ENCODE data around the gene CYTH1. TPM values are rescaled to one million over a fixed set of nuclear protein-coding genes. Genes with fewer than 3 reads are reported as not detected.

The CYTH1 gene
- total and polyA plus RNA-seq, 10 of the 15 experiments (the other 5 are each of a cell fraction or from before 2014, with no cell fraction given): 6.6 to 188 (median 145) TPM

DNA sequence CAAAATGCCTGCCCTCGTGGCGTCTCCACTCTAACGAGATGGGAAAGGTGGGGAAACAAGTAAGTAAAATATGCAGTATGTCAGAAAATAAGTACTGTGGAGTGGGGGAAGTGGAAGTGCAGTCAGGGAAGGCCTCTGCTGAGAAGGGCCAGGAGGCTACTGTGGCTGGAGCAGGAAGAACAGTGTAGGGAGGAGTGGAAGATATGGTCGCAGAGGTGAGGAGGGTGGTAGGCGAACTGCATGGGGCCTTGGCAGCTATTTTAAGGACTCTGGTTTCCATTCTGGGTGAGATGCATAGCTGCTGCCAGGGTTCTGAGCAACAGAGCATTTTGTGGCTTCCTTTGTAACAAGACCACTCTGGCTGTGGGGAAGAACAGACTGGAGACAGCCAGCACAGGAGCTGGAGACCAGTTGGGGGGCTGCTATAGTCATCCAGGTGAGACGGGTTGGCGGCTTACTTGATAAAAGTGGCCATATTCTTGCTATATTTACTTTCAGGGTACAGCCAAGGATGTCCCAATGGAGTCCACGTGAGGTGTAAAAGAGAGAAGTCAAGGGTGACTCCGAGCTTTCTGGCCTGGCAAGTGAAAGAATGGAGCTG, 42.6 kb downstream of the CYTH1 start (continued):
- TF ChIP-seq ASH2L (IDR thresholded peaks at IDR 0.05; ENCODE audit: borderline replicate concordance, low read depth) (no peak), SMAD5 (IDR thresholded peaks at IDR 0.05; ENCODE audit: low read depth) (no peak), LARP7 (IDR thresholded peaks at IDR 0.05) (no peak), SUPT20H (IDR thresholded peaks at IDR 0.05; ENCODE audit: borderline replicate concordance, control insufficient read depth, low read depth, low read length) (no peak), NFXL1 (IDR thresholded peaks at IDR 0.05; ENCODE audit: borderline replicate concordance) (no peak), SREBF1 (IDR thresholded peaks at IDR 0.05; ENCODE audit: low read length) (no peak), FOXK2 (IDR thresholded peaks at IDR 0.05) (no peak), RELA (IDR thresholded peaks at IDR 0.05; ENCODE audit: borderline replicate concordance, partially characterized antibody) (no peak), GABPA (IDR thresholded peaks at IDR 0.05; ENCODE audit: low read depth) (no peak), CHD2 (IDR thresholded peaks at IDR 0.05; ENCODE audit: borderline replicate concordance, low read depth, low read length) (no peak), BHLHE40 (IDR thresholded peaks at IDR 0.05; ENCODE audit: borderline replicate concordance in 1 of 2, low read depth in 2 of 2, low read length in 1 of 2) (peak in 1 of 2 experiments; percentile 28; a peak in 1 of 4 replicates), ZNF384 (IDR thresholded peaks at IDR 0.05; ENCODE audit: borderline replicate concordance, low read depth, low read length) (no peak), MEF2A (IDR thresholded peaks at IDR 0.05; ENCODE audit: insufficient read depth, low read depth, low read length) (peak; percentile 92), FOXM1 (IDR thresholded peaks at IDR 0.05; ENCODE audit: low read depth, low read length) (no peak; the same call in 1 of the 2 replicates), RAD51 (IDR thresholded peaks at IDR 0.05) (no peak), SMC3 (IDR thresholded peaks at IDR 0.05; ENCODE audit: borderline replicate concordance, low read length) (no peak), SMARCA5 (IDR thresholded peaks at IDR 0.05) (no peak), NFIC (IDR thresholded peaks at IDR 0.05; ENCODE audit: low read depth, low read length) (peak; percentile 64; the same call in 1 of the 2 replicates), ZNF217 (IDR thresholded peaks at IDR 0.05) (no peak), RFX5 (IDR thresholded peaks at IDR 0.05; ENCODE audit: low read depth, low read length) (no peak), SRF (IDR thresholded peaks at IDR 0.05; ENCODE audit: low read depth in 2 of 2, low read length in 2 of 2) (no peak)
- TF ChIP-seq, protein P1, sequence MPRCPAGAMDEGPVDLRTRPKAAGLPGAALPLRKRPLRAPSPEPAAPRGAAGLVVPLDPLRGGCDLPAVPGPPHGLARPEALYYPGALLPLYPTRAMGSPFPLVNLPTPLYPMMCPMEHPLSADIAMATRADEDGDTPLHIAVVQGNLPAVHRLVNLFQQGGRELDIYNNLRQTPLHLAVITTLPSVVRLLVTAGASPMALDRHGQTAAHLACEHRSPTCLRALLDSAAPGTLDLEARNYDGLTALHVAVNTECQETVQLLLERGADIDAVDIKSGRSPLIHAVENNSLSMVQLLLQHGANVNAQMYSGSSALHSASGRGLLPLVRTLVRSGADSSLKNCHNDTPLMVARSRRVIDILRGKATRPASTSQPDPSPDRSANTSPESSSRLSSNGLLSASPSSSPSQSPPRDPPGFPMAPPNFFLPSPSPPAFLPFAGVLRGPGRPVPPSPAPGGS (IDR thresholded peaks at IDR 0.05; ENCODE audit: borderline replicate concordance, insufficient read depth, low read depth, low read length, poor library complexity, severe bottlenecking): no peak
- TF ChIP-seq, protein P2, sequence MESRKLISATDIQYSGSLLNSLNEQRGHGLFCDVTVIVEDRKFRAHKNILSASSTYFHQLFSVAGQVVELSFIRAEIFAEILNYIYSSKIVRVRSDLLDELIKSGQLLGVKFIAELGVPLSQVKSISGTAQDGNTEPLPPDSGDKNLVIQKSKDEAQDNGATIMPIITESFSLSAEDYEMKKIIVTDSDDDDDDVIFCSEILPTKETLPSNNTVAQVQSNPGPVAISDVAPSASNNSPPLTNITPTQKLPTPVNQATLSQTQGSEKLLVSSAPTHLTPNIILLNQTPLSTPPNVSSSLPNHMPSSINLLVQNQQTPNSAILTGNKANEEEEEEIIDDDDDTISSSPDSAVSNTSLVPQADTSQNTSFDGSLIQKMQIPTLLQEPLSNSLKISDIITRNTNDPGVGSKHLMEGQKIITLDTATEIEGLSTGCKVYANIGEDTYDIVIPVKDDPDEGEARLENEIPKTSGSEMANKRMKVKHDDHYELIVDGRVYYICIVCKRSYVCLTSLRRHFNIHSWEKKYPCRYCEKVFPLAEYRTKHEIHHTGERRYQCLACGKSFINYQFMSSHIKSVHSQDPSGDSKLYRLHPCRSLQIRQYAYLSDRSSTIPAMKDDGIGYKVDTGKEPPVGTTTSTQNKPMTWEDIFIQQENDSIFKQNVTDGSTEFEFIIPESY (IDR thresholded peaks at IDR 0.05): no peak
- TF ChIP-seq, protein P3, sequence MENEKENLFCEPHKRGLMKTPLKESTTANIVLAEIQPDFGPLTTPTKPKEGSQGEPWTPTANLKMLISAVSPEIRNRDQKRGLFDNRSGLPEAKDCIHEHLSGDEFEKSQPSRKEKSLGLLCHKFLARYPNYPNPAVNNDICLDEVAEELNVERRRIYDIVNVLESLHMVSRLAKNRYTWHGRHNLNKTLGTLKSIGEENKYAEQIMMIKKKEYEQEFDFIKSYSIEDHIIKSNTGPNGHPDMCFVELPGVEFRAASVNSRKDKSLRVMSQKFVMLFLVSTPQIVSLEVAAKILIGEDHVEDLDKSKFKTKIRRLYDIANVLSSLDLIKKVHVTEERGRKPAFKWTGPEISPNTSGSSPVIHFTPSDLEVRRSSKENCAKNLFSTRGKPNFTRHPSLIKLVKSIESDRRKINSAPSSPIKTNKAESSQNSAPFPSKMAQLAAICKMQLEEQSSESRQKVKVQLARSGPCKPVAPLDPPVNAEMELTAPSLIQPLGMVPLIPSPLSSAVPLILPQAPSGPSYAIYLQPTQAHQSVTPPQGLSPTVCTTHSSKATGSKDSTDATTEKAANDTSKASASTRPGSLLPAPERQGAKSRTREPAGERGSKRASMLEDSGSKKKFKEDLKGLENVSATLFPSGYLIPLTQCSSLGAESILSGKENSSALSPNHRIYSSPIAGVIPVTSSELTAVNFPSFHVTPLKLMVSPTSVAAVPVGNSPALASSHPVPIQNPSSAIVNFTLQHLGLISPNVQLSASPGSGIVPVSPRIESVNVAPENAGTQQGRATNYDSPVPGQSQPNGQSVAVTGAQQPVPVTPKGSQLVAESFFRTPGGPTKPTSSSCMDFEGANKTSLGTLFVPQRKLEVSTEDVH (IDR thresholded peaks at IDR 0.05; ENCODE audit: low read depth, partially characterized antibody): no peak
- TF ChIP-seq, protein P4, sequence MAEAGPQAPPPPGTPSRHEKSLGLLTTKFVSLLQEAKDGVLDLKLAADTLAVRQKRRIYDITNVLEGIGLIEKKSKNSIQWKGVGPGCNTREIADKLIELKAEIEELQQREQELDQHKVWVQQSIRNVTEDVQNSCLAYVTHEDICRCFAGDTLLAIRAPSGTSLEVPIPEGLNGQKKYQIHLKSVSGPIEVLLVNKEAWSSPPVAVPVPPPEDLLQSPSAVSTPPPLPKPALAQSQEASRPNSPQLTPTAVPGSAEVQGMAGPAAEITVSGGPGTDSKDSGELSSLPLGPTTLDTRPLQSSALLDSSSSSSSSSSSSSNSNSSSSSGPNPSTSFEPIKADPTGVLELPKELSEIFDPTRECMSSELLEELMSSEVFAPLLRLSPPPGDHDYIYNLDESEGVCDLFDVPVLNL (IDR thresholded peaks at IDR 0.05; ENCODE audit: low read depth, low read length): no peak

Measured in GM12878 (cell line).